CD4-positive, alpha-beta T cell treated with Interleukin-12 subunit alpha and Interleukin-12 subunit beta, for 1 hour (primary cell): ENCODE data around the gene GALNT17.

Source experiments
- DNase-seq: peaks from one replicate; pipeline ENCODE4 v3.0.0-alpha.2; 2020

GALNT17 gene

DNA sequence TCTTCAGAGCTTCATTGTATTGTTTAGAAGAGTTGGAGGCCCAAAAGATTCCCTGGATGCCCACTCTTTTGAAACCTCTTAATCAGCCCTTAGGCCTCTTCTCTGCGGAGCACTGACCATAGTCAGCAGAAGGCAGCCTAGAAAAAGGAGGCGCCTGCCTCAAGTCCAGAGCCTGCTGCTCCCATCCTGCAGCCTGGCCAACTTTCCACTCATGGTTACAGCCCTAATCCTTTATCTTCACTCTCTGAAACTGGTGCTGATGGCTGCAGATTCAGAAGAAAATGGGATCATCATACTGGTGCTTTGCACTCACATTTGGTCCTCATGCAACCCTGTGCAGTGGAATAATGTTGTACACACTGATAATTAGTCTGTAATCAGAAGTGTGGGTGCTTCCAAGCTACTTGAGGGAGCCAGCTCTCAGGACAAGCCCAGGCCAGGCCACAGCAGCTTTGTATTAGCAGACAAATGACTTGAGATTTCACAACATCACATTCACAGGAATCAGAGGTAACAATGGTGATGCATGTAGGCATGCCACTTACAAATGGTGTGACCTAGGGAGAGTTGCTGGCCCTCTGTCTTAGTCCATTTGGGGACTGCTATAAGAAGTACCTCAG lies 272.9 kb downstream of the GALNT17 start:
- no peak for DNase-seq

DNA sequence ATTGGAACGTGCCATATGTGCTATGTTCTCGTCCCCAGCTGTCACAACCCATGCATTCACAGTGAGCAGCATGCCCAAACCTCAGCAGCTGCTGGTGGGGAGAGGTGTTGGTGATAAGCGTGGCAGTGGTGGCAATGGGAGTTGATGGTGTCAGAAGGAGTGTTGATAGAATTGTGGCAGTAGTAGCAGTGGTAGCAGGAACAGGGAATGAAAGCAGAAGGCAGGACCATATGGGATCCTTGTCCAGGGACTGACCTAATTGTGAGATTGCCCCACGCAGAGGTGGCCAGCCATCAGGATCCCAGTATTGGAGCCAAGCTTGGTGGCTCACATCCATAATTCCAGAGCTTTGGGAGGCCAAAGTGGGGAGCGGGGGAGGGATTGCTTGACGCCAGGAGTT lies 276.3 kb downstream of the GALNT17 start:
- DNase-seq = no peak

DNA sequence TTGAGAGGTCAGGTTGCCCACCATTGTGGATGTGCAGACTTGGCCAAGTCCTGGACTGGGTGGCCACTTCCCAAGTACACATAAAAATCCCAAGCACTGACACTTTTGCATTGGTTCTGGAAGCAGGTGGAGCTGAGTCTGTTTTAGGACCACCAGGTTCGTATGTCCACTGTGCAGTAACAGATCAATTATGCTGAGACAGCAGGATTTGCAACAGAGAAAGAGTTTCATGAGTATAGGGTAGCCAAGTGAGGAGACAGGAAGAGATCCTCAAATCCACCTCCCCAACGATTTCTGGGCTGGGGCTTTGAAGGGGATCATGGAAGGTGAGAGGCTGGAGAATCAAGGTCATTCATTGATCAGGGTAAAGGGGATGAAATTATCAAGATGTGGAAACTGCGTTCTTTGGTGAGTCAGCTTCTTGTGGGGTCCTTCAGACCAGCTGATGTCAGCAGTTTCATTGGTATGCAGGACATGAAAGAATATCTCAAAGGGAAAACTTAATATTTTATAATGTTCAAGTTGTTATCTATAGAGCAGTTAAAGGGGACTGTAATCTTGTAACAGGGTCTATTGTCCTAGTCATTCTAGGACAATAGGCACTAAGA lies 277.7 kb downstream of the GALNT17 start:
- no peak for DNase-seq

DNA sequence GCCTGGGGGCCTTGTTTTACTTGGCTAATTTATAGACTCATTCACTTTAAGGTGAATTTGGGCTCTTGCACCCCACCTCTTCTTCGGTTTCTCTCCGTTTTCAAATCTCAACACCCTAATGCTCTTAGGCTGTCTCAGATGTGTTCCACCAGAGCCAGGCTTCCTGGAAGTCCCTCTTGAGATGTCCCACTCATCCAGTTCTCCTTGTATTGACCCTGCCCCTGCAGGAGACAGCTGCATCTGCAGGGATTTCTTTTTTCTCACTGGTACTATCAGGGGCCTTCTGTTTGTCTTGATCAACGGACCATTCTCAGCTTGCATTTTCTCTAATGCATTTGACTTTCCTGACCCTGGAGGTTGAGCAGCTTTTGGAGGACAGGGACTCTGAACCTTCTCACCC lies 279.5 kb downstream of the GALNT17 start:
- DNase-seq = no peak

DNA sequence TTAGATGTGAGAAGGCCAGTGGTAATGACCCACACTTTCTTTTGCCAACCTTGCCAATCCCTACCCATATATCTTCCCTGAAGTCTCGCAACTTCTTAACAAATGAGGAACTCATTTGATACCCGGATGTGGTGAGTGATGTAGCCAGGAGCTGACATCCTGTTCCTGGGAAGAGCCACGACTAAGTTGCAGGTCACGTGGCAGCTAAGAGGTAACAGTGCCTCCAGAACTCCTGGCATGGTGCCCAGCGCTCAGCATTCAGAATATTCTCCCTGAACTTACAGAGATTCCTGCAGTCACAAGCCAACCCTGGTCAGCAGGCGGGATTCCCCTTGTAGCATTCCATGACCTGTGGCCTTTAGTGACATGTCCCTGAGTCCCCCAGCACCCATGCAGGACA lies 282.5 kb downstream of the GALNT17 start:
- DNase-seq = no peak

DNA sequence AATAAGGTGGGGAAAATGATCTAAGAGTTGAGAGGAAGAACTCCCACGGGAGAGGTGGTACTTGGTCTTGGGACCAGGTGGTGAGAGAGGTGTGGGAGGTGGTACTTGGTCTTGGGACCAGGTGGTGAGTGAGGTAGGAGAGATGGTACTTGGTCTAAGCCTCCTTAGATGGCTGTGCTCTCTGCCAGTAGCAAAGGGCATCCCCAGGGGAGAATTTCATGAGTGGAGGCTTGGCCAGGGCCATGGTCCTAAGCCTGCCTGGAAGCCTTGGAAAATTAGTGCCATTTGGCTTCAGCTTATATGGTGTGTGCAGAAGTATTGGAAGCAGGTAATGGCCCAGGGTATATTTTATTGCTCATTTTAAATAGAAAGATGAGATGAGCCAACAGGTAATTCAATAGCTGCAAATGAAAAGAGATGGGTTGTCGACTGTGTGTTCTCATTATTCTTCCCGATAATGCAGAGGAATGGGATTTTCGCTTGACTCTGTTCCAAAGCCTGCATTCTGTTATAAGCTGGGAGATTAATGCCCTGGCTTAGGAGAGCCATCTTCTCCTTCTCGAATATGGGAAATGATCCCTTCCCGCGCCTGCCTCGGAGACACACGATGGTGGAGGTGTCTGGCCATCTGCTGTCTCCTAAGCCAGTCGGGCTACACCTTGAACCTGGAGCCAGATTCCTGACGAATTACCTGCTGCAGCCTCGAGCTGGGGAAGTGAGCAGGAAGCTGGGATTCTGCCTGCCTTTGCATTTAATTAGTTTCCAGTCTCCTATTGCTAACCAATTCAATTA lies 287.8 kb downstream of the GALNT17 start:
- DNase-seq = no peak

DNA sequence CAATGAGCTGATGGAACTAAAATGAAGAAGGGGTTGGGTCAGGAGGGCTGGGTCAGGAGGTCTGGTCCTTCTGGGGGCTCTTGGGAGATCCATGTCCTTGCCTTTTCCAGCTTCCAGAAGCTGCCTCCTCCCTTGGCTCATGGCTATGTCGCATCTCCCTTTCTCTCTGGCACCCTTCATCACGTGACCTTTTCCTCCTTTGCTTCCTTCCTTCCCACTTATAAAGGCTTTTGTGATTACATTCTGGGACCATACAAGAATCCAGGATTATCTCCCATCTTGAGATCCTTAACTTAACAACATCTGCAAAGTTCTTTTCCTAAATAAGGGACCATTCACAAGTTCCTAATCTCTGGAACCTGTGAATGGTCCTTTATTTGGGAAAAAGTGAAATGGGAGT lies 290.2 kb downstream of the GALNT17 start:
- no peak for DNase-seq

DNA sequence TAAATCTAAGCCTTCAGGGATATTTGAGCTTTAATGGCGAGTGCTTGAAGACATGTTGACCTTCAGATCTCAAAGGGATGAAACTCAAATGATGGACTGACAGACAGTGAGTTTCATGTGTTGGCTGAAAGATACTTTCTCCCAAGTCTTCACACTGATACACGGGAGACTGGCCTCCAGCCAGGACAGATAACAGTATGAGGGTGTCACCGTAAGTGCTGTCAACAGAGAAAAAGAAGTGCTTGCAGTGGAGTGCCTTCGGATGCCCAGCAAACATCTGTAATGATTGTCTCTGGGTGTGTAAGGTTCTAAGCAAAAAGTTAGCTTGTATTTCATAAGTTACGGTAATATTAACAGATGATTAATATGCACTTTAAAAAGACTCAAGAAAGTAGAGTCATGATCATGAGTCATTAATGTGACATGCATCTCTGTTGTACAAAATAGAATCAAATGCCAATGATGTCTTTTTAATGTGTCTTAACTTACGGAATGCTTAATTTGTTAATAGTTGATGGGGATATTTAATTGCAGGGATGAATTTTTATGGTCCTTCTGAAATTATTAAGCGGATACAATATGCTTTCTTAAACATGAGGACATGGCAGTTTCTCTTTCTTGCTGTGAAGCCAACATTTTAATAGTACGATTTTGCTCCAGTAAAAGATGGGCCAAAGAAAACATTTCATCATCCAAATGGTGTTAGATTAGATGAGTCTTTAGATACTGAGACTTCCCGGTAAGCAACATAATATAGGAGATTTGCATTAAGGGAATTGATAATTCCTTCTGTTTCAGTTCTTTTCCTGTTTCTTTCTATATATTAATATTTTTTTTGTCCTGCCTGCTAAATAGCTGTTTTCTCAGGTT lies 292.5 kb downstream of the GALNT17 start:
- DNase-seq = no peak

DNA sequence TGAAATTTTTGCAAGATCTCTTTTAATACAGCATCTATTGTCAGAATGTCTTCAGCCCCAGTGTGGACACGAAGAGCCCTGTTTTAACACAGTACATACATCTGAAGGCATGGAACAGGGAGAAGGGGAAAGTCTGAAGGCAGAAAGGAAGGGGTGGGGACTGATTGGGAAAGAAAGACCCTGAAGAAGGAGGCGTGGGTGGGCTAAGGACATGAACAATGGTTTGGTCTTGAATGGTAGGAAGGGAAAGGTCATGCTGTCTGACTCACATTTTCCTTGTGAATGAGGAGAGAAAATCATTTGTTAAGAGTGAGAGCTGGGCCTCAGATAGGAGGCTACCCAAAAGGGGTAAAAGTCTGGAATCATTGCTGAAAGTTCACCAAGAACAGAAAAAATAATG lies 297.1 kb downstream of the GALNT17 start:
- no peak for DNase-seq

DNA sequence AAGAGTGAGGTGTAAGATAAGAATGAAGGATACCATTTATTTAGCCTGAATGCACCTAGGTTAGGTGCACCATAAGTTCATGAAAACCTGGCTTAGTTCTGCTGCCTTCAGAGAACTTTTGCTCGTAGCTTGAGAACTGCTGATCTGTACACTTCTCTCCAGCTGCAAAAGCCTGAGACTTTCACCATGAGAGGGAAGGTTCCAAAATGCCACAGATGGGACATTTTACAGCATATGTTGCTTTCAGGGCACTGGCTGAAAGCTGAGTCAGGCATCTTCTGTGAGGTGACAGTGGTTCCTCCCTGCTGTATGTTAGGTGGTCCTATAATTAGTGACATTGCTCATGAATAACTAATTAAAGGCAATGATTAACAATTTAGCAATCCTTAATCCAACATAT lies 298.3 kb downstream of the GALNT17 start:
- DNase-seq = no peak

DNA sequence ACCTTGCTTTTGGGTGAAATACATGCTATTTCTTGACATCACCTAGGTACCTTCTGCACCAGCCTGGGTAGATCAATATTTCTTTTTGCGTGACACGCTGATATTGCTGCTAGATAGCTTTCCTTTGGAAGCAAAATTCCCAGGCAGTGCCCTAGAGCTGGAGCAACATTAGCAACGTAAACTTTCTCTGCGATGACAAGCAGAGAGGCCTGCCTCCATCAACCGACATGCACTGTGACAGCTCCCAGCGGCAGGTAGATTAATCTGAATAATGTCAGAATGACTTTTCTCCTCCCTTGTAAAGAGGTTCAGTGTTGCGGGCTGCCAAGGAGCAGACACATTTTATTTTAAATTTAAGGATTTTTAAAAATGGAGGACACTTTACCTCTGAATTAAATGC lies 307.4 kb downstream of the GALNT17 start:
- no peak for DNase-seq

DNA sequence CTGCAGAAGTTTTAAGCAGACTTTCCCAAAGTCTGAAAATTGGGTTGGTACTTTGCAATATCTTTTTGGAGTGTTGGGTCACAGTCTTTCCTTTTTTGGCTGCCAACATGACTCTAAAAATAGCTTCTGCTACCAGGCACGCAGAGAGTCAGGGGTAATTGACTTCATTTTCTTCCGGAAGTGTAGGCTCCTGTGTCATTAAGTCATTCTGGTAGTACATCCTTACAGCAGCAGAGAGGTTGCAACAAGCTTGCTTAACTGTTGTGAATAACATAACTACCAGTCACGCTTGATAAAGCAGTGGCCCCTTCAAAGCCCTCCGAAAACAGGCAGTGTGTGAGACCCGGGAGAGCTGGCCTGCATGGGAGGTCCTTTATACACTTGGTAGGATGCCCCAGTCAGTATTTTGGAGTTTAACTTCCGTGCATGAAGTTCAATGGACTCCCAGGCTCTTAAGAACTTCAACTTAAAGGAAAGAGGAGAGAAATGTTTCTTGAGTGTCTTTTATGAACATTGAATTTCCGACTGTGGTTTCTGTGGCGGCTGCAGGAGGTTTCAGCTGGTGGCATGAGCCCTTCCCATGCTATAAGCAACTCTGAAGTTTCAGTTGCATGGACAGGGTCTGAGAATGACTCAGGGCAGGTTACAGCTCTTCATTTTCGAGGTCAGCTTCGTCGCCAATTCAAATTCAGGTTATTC lies 310.7 kb downstream of the GALNT17 start:
- no peak for DNase-seq

DNA sequence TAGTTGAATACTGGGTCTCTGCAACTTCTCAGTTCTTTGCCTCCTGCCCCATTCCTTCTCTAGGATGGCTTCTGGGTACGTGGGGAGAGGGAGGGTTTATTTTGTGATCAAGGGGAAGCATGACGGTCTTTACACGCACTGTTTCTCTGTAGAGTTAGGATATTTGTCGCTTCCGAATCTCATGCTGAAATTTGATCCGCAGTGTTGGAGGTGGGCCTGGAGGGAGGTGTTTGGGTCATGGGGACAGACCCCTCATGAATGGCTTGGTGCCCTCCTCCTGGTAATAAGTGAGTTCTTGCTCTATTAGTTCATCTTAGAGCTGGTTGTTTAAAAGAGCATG lies 311.2 kb downstream of the GALNT17 start:
- DNase-seq = no peak

DNA sequence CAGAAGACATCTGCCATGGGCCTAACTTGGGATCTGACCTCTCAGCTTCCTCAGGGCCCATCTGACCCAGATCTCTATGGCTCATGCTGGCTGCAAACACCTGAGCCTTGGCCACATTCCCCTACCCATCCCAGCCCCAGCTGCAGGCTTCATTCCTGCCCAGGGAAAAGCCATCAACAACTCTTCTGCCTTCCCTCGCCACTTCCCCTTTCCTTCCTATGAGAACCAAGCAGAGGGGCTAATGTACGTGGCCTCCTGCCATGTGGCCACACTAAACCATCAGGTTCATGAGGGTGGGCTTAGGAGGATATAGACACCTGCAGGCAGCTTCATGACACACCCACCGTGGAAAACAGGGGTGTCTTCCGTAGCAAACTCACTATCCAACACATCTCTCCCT lies 312.2 kb downstream of the GALNT17 start:
- no peak for DNase-seq

DNA sequence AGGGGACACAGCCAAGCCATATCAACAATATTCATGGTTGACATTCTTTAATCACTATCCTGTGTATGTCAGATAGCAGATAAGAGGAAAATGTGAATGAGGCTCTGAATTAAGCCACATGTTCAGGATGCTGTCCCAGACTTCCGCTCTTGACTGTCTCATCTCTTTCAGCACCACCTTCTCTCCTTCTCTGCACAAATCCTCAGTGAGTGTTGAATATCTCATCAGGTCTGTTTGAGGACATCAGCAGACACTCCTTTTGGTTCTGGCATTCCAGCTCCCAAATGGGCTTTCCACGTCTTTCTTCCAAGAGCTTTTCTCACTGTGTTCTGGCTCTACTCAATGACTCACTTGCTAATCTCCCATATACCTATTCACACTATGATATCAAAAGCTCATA lies 321.7 kb downstream of the GALNT17 start:
- no peak for DNase-seq

DNA sequence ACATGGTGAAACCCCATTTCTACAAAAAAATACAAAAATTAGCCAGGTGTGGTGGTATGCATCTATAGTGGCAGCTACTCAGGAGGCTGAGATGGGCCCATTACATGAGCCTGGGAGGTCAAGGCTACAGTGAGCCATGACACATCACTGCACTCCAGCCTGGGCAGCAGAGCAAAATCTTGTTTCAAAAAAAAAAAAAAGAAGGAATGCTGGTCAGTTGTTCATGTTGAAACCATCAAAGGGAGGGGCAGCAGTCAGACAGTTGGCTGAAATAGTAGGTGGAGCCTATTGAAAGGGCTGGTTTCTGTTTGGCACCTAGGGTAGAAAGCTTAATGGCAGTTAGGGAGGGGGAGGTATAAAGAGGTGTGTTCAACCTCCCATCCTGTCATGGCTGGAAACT lies 323.0 kb downstream of the GALNT17 start:
- DNase-seq = no peak

DNA sequence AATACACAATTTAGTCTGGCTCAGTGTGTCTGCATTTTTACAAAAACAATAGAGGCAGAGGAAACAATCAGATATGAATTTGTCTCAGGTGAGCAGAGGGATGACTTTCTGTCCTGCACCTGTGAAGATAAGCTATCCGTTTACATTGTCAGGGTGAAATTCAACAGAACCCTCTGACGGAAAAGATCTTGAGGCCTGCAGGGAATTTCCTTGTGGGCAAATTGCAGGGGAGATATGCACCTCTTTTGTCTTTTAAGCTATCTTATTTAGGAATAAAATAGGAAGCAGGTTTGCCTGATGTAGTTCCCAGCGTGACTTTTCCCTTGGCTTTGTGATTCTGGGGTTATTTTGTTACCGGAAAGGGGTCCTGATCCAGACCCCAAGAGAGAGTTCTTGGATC lies 325.1 kb downstream of the GALNT17 start:
- DNase-seq = no peak

DNA sequence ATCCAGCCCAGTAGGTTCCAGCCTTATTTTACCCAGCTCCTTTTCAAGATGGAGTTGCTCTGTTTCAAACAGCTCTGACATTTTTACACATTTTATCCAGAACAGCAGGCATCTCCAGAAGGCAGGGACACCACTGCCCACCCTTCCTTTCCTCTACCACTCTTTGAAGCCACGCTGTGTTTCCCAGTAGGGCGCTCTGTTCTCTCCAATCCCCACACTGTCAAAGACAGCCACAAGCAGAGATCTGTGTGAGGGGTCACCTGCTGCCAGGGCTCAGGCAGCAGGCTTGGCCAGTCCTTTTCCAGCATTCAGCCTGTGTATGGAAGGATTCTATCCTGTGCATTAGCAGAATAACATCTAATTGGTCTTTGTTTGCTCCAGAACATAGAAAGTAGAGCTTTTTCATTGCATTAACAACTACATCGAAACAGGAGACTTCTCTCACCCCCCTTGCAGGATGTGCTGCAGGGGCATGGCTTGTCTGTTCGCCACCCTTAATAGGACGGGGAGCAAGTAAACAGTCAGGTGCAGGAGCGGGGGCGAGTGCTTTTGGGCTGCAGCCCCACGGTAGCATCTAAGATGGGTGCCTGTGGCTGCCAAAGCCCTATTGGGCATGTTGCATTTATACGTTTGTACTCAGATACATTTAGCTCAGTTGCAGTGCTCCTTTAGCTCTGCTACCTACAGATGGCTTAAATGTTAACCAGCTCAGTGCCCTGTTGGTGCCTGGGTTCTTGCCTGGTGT lies 326.1 kb downstream of the GALNT17 start:
- no peak for DNase-seq

DNA sequence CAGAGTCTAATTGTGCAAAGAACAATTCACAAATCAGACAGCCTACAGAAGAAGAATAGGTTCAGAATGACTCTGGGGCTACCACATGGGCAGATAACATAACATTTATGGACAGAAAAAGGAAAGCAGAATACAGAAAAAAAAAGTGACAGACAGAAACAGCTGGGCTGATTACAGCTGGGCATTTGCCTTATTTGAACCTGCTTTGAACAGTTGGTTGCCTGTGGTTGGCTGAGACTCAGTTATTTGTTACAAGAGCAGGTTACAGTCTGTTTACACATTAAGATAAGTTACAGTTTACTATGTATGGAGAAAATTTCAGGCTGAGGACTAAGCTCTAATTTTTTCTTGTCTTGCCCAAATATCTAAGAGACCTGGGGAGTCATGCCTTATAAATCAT lies 327.2 kb downstream of the GALNT17 start:
- no peak for DNase-seq

DNA sequence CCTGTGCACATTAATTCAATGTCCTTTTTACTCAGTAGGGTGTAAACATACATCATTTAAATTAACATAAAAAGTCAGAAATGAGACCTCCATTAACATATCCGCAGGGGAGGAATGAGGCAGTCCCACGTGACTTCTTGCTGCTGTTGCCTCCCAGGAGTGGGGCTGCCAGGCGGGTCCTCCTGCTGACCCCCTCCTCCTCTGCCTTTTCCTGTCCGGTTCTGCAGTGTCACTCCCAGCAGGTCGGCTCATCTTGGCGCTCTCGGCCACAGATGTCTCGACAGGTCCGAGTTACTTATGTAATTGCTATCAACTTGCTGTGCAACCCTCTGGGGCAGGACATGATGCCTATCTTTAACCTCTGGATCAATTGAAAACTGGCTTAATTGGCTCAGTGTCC lies 329.6 kb downstream of the GALNT17 start:
- DNase-seq = no peak

DNA sequence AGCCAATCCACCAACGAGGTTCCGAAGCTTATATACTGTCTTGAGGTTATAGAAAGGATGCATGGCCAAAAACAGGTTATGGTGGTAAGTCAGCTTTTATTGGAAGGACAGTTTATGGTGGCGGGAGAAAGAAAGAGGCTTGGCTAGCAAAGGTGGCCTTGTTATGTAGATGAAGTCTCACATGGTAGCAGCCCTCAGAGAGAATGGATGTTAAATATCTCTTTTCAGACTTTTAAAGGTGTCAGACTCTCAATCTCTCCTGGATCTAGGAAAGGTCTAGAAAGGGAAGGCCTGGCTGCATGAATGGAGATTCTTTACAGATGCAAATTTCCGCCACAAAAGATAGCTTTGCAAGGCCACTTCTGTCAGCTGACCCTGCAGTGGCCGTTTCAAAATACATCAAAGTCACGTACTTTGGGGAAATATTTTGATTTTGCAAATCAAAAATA lies 333.8 kb downstream of the GALNT17 start:
- no peak for DNase-seq
